ENCODE results near the gene METTL21C. TPM values are rescaled to one million over a fixed set of nuclear protein-coding genes. Genes with fewer than 3 reads are reported as not detected.

The METTL21C gene
- polyA plus RNA-seq, 3 donors, result not detected

DNA sequence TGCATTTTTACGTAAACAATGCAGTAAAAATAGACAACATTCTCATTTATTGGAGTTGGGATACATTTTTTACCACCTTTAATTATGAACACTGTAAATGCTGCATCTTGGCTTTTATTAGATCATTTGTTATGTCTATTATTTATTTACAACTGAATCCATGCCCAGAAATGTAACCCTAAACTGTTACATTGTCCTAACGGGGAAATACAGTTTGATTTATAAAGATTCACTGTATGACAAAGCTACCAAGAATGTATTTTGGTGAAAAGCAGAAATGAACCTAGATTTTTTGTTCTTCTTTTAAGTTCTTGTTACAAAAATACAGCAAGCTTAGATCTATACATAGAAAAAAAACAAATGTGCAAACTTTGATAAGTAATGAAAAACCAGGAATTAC, 1.1 kb downstream of the METTL21C start:
- no peaks in the 10 kb centered on the region for H3K4me1 Mint-ChIP-seq

GRCh38 chr13:102693250-102693649, 1.6 kb downstream of the METTL21C start:
- no peak overlapping the region for H3K27ac Mint-ChIP-seq
- intact Hi-C loops (cut with micrococcal nuclease), result no loop called here
- Histone ChIP-seq H3K9me3 (replicated peaks in 1 of 2; ENCODE audit: control insufficient read depth in 1 of 2, insufficient read depth in 1 of 2, low read length in 2 of 2) (no peaks in the 10 kb centered on the region), H3K79me2 (ENCODE audit: insufficient read depth, low read length) (no peaks in the 10 kb centered on the region), H3K4me2 (replicated peaks; ENCODE audit: extremely low read depth, low read length, poor library complexity, severe bottlenecking) (no peak overlapping the region), H3K36me3 (replicated peaks in 1 of 2; ENCODE audit: control insufficient read depth in 1 of 2, insufficient read depth in 2 of 2, low read length in 2 of 2) (no peaks in the 10 kb centered on the region), H3K9ac (ENCODE audit: insufficient read depth, low read length, poor library complexity, severe bottlenecking) (no peak overlapping the region), H3K27ac (ENCODE audit: low read depth in 1 of 2, low read length in 2 of 2) (no peak overlapping the region), H3K4me1 (ENCODE audit: control insufficient read depth in 1 of 2, insufficient read depth in 2 of 2, low read length in 2 of 2) (no peaks in the 10 kb centered on the region), H2AFZ (ENCODE audit: insufficient read depth, low read depth, low read length, poor library complexity, severe bottlenecking) (no peak overlapping the region), H3K27me3 (ENCODE audit: control insufficient read depth in 2 of 2, insufficient read depth in 2 of 2, low read length in 2 of 2) (peaks cover 0 to 4% of the 10 kb centered on the region in 2 donors), H4K20me1 (ENCODE audit: insufficient read depth, low read length) (no peaks in the 10 kb centered on the region), H3K4me3 (replicated peaks in 1 of 3; ENCODE audit: low read depth in 2 of 3, low read length in 3 of 3) (no peak overlapping the region)
- no CpG with 5 or more reads among the region's 4 CpGs for WGBS (ENCODE audit: insufficient coverage)
- DNase-seq, result no peak
- no peaks in the 10 kb centered on the region for H3K4me1 Mint-ChIP-seq
- TF ChIP-seq, protein P1, sequence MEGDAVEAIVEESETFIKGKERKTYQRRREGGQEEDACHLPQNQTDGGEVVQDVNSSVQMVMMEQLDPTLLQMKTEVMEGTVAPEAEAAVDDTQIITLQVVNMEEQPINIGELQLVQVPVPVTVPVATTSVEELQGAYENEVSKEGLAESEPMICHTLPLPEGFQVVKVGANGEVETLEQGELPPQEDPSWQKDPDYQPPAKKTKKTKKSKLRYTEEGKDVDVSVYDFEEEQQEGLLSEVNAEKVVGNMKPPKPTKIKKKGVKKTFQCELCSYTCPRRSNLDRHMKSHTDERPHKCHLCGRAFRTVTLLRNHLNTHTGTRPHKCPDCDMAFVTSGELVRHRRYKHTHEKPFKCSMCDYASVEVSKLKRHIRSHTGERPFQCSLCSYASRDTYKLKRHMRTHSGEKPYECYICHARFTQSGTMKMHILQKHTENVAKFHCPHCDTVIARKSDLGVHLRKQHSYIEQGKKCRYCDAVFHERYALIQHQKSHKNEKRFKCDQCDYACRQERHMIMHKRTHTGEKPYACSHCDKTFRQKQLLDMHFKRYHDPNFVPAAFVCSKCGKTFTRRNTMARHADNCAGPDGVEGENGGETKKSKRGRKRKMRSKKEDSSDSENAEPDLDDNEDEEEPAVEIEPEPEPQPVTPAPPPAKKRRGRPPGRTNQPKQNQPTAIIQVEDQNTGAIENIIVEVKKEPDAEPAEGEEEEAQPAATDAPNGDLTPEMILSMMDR (IDR thresholded peaks at IDR 0.05), result no peak
- no peaks in the 10 kb centered on the region for H3K36me3 Mint-ChIP-seq
- peaks cover 10 to 11% (median 10%) of the 10 kb centered on the region in 3 donors for H3K27me3 Mint-ChIP-seq (ENCODE audit: low read depth in 3 of 3)
- no peak overlapping the region for H3K4me3 Mint-ChIP-seq
- H3K9me3 Mint-ChIP-seq, result peaks cover 0 to 3% (median under 1%) of the 10 kb centered on the region in 7 donors

More for the DNA sequence above, 1.1 kb downstream of the METTL21C start:
- peaks cover 6 to 11% (median 8%) of the 10 kb centered on the region in 3 donors for H3K27me3 Mint-ChIP-seq (ENCODE audit: low read depth in 3 of 3)
- intact Hi-C loops (cut with micrococcal nuclease), result no loop called here
- H3K36me3 ChIP-seq (replicated peaks in 1 of 2; ENCODE audit: control insufficient read depth in 1 of 2, insufficient read depth in 2 of 2, low read length in 2 of 2), result no peaks in the 10 kb centered on the region
- DNase-seq, result no peak
- H3K27me3 ChIP-seq (ENCODE audit: control insufficient read depth in 2 of 2, insufficient read depth in 2 of 2, low read length in 2 of 2), result peaks cover 0 to 4% of the 10 kb centered on the region in 2 donors
- H3K9me3 ChIP-seq (replicated peaks in 1 of 2; ENCODE audit: control insufficient read depth in 1 of 2, insufficient read depth in 1 of 2, low read length in 2 of 2), result peaks cover 0 to 3% of the 10 kb centered on the region in 2 donors
- no peak overlapping the region for H3K27ac Mint-ChIP-seq
- no peaks in the 10 kb centered on the region for H3K79me2 ChIP-seq (ENCODE audit: insufficient read depth, low read length)
- no peak overlapping the region for H3K4me2 ChIP-seq (replicated peaks; ENCODE audit: extremely low read depth, low read length, poor library complexity, severe bottlenecking)
- WGBS (ENCODE audit: insufficient coverage), result no CpG with 5 or more reads among the region's 2 CpGs
- no peaks in the 10 kb centered on the region for H4K20me1 ChIP-seq (ENCODE audit: insufficient read depth, low read length)
- no peak overlapping the region for H3K9ac ChIP-seq (ENCODE audit: insufficient read depth, low read length, poor library complexity, severe bottlenecking)
- no peaks in the 10 kb centered on the region for H3K36me3 Mint-ChIP-seq
- H3K4me3 ChIP-seq (replicated peaks in 1 of 3; ENCODE audit: low read depth in 2 of 3, low read length in 3 of 3), result no peak overlapping the region
- TF ChIP-seq, protein P1 (IDR thresholded peaks at IDR 0.05), result no peak
- H3K4me1 ChIP-seq (ENCODE audit: control insufficient read depth in 1 of 2, insufficient read depth in 2 of 2, low read length in 2 of 2), result no peaks in the 10 kb centered on the region
- H3K27ac ChIP-seq (ENCODE audit: low read depth in 1 of 2, low read length in 2 of 2), result no peak overlapping the region
- H2AFZ ChIP-seq (ENCODE audit: insufficient read depth, low read depth, low read length, poor library complexity, severe bottlenecking), result no peak overlapping the region
- no peak overlapping the region for H3K4me3 Mint-ChIP-seq
- peaks cover 2 to 6% (median 5%) of the 10 kb centered on the region in 7 donors for H3K9me3 Mint-ChIP-seq

All from CD14-positive monocyte (primary cell).